Activated CD8-positive, alpha-beta memory T cell treated with anti-CD3 and anti-CD28 coated beads for 48 hours (primary cell): ENCODE results near the gene SPR.

Experiments used
- DNase-seq, 3 experiments: peaks; one replicate each; pipeline ENCODE4 v3.0.0-alpha.2; 2020; ENCODE audit warnings: low read depth in 2 of 3, low spot score in 2 of 3

The SPR gene

DNA sequence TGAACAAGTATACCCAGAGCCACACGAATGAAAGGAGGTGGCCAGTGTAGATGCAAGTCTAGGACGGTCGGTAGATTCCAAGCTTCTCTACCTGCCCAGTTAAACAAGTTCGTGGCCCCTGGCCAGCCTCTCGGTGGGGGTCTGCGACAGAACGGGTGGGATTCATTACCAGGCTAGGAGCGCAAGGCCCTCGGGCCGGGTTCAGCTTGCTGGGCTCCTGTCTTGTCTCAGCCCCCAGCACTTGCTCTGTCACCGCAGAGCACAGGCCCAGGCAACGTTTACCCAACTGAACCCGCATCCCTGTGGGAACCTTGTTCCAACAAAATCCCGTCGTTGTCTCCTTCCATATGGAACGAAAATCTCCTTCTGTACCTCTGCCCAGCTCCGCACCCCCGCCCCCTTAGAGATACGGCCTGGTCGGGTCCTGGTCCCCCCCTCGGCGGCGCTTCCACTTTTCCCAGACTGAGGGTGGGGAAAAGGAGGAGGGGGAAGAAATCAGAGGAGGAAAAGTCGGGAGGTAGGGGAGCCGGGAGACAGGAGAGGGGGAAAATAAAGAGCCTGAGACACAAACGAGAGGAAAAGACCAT is 28.2 kb downstream of the SPR start:
- DNase-seq: no peak

DNA sequence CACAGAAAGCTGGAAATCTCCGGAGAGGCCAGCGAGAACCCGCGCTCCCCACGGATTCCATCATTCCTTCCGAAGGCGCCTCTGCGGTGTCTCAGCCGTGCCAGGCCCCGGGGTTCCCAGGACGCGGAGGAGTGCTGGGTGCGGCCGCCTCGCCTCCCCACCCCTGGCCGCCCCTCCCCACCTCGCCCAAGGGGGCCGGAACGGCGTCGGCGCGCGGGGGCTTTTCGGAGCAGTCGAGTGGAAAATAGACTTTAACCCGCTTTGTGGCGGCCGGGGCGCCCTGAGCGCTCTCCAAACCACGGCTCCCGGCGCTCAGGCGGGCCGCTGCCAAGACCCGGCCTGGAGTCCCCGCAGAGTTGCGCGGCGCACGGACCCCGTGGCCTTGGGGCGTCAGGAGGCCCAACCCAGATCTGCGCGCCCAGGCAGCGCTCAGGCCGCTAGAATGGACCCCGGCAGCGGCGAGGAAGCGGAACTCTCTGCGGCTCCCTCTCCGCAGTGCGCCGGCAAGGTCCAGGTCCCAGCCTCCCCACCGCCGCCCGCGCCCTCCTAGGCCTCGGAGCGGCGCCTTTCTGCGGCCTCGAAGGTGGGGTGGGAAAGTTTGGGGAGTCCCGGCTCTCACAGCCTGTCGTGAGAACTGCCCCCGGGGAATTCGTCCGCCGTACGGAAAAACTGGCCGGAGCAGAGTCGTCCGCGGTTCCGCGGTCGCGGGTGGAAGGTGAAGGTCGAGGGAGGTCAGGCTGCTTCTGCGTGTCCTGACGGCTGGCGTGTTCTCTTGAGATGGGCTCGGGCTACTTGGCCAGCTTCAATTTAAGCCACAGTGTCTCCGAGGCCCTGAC is 28.9 kb downstream of the SPR start:
- DNase-seq: peak in 1 of 3 experiments; percentile 36

DNA sequence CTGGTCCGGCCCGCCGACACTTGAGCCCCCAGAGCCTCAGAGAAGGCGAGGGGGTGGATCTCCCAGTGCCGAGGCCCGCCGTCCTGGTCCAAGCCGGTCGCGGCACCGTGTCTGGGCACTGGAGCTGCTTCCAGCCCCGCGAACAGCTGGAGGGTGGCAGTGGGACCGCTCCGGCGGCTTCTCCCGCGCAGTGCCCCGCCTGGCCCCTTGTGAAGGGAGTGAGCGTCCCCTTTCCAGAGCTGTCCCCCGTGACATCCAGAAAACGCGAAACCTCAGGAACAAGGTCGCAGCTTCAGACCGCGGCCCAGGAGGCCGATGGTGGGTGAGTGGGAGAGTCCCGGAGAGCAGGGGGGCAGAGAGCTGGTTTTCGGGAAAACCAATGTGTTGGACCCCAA is 29.5 kb downstream of the SPR start:
- no peak for DNase-seq

DNA sequence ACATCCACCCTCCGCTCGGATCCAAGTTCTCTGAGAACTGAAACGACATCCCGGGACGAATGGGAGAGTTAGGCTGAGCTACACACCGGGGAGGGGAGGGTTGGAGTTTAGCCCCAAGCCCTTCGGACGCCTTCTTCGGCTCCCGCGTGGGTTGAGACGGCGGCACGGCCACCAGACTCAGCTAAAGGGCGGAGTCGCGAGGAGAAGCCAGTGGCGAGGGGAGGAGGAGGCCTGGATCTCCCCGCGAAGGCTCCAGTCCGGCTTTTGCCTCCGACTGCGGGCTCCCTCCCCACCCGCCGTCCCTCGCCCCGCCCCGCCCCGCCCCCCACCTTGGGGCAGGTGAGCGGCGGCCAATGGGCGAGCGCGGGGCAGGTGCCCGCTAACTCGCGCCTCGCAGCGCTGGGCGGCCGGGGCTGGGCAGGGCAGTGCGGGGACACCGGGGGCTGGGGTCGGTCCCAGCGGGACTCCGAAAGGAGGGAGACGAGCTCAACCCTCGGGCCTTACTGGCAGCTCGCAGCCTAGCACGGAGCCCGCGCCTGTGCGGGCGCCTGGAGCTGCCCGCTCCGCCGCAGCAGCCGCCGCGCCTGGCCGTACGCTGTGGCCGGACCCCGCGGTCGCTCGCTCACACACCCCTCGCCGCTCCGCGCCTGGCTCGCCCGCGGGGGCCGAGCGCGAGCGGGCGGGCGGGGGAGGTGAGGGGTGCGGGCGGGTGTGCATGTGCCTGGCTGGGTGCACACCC is 30.1 kb downstream of the SPR start, which contains the start of gene EMX1:
TSS of gene EMX1 (plus strand) at position 382 of the 739 bp plus-strand sequence. CDS start at position 716, 334 bp downstream.
- no peak for DNase-seq

DNA sequence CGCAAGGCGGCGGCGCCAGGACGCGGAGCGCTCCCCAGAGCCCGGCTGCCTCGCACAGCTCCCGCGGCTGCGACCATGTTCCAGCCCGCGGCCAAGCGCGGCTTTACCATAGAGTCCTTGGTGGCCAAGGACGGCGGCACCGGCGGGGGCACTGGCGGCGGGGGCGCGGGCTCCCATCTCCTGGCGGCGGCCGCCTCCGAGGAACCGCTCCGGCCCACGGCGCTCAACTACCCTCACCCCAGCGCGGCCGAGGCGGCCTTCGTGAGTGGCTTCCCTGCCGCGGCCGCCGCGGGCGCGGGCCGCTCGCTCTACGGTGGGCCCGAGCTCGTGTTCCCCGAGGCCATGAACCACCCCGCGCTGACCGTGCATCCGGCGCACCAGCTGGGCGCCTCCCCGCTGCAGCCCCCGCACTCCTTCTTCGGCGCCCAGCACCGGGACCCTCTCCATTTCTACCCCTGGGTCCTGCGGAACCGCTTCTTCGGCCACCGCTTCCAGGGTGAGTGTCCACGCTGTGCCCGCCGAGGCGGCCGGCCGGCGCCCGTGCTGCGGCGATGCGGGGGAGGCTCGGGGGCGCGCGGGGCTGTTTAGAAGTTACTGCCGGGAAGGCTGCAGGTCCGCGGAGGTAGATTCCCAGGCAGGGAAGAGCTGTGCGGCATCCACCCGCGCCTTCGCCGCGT is 30.8 kb downstream of the SPR start:
- no peak for DNase-seq

DNA sequence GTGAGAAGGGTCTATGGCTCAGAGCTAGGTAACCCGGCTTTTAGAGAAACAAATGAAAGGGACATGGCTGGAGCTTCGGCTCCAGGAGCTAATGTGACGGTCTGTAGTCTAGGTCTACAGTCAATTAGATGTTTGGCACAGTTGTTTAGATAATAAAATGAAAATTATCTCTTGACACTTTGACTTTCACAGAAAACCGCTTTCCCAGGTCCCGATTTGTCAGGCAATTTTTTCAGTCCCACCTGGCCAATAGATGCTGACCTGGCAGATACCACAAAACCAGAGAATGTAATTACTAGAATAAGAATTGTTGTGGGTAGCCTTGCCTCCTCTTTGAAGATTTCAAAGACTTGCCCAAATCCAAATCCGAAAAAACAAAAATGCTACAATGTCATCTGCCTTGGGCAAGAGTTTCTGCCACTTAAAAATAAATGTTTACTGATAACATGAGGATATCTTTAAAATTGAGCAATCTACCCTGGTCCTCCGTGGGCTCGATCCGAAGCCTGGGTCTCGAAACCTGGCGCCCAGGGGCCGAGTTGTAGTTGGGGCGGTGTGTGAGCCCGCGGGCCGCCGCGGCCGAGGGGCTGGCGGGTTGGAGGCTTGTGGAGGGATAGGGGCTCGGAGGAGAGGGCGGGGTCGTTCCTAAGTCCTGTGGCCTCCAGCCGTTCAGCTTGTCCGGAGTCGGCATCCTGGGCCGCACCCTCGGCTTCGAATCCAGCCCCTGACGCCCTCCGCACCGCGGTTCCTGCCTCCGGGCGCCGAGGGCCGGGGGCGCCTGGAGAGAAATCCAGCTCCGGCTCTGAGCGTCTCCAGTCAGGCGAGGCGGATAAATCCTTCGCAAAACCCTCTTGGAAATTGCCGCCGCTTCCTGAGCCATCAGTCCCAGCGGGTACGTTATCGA is 32.5 kb downstream of the SPR start:
- no peak for DNase-seq

DNA sequence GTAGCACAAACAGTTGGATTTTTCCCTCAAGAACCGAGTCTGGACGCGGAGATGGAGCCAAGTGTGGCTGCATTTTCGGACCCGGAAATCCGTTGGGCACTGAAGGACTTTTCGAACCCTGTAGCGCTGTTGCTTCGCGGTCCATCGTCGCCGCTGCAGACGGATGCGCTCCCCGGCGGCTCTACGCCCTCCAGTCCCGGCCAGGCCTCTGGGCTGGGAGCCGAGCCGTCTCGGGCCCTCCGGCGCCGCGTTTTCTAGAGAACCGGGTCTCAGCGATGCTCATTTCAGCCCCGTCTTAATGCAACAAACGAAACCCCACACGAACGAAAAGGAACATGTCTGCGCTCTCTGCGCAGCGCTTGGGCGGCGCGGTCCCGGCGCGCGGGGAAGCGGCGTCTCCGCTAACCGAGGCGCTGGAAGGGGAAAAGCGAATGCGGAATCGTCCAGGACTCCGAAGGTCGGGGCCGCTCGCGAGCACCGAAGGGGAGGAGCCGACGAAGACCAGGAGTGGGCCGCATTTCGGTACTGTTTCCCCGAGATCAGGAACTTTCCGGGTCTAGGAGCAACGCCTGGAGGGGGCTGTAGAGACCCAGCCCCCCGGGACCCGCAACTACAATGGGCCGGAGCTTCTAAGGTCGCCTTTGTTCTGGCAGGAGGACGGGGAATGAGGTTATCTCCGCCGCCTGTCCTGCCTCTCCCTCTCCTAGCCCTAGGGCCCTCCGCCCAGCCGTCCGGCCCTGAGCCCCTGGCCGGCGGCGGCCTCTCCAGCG is 33.3 kb downstream of the SPR start:
- DNase-seq: no peak

DNA sequence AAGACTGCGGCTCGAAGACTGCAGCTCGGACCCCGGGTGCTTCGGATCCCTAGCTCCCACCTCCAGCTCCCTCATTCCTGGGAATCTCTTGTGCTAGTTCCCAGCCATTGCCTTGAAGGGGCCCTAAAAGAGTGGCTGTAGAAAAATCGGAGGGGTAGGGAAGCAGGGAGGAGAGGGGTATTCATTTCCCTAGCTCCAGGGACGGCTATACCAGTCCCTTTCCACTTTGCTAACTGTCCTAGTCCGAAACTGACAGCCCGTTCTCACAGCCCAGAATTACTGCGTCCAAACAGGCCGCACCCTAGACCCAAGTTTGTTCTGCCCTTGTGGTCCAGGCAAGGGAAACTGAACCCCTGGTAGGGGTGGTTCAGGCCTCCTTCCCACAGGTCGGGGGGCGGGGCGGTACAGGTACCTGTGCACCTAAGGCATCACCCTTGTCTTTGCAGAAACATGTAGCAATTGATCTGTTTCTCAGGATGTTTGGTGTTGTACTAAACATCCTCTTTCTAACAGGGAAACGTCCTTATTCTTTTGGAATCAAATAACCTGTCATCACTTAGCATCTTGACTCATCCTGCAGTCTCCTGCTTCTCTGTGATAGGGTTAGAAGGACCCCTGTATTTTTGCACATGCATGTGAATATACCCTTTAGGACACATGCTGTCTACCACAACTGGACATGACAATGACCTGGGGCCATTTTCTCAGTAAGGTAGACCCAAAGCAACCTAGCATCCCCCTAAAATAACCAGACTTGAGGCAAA is 34.1 kb downstream of the SPR start:
- no peak for DNase-seq

DNA sequence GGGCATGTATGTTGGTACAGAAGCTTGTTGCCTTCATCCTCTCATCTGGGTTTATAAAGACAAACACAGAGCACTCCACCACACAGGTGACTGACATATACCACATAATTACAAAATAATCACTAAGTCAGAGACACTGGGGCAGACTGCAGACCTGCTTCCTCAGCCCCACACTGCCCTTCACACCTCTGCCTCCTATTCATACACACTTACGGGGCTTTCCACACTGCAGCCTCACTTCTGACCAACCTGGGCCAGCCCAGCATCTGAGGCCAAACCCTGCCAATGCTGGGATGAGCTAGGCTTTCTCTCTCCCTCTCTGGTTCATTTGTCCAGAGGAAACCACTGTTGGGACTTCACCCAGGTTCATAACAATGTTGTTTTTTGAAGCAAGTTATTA is 34.6 kb downstream of the SPR start:
- DNase-seq: no peak

DNA sequence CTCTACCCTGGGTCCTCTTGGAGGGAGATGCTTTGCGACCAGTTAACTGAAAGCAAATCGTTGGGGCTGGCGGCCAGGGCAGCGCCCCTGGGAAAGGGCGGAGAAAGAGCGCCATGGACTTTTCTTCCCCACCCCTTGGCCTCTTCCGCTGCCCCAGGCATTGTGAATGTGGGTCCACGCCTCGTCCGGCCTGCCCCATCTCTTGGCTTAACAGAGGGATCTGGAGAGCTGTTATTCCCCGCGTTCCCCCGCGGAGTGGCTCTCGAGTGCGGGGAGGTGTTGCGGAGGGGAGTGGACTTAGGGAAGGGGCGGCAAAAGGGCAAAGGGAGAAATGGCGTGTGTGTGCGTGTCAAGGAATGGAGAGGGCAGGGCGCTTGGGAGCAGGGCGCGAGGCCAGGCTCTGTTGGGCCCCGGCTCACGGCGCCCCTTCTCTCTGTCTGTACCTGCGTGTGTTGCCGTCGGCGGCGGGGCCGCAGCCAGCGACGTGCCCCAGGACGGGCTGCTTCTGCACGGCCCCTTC is 36.7 kb downstream of the SPR start:
- no peak for DNase-seq

DNA sequence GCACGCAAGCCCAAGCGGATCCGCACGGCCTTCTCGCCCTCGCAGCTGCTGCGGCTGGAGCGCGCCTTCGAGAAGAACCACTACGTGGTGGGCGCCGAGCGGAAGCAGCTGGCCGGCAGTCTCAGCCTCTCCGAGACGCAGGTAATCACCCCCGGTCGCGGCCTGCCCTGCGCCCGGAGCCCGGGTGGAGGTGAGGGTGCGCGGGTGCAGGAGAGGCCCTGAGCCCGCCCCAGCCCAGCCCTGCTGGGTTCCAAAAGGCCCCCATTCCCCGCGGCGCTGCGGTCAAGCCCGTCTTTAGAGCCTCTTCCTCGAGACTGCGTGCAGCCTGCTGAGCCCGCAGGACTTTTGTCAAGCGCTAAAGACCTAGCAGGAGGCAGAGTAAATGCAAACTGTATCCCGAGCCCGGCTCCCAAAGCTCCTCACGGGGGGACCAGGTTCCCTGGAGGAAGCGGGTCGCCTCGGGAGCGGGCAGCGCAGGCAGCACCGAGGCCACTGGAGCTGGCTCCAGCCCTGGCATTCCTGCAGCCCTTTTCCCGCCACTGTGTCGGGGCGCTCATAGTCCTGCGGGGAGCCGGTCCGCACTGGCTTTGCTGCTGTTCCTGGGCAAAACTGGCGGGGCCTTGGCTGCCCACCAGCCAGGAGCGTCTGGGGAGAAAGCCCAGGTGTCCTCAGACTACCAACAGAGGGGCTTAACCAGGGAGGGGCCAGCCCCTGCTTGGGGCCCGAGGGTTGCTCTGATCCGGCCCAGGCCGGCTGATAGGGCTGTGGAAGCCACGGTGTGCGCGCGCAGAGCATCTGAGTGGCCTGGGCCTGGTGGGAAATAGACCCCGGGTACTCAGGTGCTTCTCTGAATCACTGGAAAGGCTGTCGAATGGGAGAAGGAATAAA is 37.4 kb downstream of the SPR start:
- no peak for DNase-seq

DNA sequence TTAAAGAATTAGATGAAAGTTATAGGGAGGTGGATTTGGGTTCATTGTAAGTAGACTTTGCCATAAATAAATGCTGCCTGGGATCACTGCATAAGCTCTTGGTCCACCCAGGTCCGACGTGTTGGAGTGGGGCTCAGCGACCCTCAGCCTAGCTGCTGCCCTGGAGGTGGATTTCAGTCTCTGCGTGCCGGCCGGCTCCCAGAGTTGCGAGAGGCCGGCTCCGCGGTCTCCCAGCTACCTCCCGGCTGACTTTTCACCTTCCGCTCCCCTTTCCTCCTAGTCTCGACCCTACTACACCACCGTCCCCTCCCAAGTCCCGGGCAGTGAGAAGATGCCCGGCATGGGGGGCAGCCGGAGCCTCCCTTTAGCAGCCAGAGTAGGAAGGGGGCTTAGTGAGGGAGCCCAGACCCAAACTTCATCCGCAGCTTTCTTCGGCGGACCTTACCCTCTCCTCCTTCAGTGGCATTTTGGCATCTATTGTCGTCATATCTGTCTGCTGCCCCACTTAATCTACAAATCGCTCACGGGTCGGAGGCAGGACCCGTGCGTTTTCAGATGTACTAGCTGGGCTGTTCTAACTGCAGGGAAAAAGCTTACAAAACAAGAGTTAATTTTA is 38.2 kb downstream of the SPR start:
- DNase-seq: no peak

DNA sequence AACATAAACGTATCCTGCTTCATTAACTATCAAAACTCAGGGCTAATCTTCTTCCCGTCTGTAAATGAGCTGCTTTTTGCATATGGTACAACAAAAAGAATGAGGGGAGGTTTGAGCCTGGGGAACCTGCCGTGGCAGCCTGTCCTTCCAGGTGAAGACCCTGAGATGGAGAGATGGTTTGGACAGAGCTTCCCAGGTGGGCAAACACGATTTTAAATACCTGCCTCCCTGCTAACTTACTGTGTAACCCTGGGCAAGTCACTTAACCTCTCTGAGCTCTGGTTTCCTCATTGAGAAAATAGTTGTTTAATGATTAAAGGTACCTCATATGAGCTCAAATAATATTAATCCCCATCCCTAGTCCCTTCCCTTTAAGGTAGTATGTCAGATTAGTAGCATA is 39.2 kb downstream of the SPR start:
- DNase-seq: no peak

DNA sequence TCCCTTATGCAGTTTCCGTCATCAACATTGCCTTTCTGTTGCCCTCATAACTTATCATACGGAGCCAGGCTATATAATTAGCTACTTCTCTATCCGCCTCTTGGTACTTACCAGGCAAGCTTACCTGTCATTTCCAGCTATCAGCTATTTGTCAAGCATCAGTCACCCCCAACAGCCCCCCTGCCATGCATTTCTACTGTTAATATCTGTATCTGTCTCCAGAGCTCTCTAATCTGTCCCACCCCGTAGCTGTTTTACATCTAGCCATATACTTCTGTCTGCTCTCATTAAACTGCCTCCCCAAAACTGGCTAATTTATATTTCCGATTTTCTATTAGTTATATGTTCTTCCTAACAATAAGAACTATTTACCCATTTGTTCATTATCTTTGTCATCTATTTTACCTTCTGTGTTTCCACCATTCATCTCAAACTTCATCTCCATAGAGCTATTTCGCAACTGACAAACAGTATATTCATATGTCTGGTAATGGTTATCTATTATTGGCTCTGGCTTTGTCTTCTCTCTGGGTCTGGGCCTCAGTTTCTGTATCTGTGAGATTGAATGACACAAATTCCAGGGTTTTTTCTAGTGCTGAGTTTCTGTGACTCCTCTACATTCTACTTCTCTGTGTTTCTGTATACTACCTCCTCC is 39.7 kb downstream of the SPR start:
- DNase-seq: no peak

DNA sequence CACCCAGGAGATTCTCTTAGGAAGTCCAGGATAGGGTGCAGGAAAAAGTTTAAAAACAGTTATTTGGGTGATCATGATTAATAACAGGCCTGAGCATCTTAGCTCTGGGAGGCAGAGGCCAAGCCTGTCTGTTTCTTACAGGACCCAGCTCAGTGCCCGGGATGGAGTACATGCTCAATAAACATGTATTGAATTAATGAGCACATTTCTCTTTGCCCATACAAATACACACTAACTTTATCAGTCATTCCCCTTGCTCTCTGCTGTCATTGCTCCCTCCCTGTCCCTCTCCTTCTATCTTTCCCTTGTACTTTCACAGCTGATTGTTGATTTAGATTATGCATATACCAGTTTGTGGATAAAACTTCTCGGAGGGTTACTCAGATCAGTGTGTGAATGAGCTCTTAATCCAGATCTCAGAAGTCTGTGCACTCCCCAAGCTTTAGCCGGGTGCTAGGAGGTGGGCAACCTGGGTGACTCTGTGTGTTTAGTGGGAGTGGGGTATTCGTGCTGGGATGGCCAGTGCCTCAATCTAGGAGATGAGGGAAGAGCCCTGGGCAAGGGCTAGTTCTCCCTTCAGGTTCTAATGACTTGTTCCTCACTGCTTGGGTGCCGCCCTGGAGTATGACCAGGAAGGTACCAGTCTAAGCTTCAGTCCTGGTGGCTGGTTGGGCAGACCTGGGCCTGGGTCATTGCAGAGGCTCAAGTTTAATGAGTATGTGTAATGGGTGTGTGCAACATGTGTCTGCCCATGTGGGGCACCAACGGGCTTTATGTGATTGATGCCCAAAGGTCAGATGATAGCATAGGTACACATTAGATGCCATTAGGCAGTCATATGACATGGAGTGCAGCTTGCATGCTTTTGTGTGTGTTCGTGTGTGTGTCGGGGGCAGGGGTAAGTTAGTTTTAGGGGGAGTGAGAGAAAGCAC is 40.7 kb downstream of the SPR start:
- no peak for DNase-seq

DNA sequence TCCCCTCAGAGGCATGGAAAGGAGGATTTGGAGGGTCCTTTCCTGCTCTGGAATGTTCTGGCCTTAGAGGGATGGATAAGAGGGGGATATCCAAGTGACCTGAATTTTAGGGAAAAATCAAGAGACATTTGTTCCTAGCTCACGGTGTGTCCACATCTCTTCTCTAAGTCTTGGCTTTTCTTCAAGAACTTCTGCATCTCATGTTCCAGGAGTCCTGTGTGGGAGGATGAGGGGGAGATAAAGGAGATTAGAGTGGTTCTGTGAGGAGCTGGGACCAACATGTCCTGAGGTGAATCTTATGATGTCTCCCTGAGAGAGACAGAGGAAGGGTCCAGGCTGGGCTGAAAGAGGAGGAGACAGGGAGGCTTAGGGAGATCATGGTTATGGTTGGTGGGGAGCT is 41.8 kb downstream of the SPR start:
- DNase-seq: no peak
